GM19238 (cell line): ENCODE results near the gene IL1RL2.

ENCODE experiments used
- DNase-seq: peaks from one replicate; pipeline ENCODE4 v3.0.0; 2011; ENCODE audit warnings: low spot score; ENCODE audit not compliant: insufficient read length

IL1RL2 gene

DNA sequence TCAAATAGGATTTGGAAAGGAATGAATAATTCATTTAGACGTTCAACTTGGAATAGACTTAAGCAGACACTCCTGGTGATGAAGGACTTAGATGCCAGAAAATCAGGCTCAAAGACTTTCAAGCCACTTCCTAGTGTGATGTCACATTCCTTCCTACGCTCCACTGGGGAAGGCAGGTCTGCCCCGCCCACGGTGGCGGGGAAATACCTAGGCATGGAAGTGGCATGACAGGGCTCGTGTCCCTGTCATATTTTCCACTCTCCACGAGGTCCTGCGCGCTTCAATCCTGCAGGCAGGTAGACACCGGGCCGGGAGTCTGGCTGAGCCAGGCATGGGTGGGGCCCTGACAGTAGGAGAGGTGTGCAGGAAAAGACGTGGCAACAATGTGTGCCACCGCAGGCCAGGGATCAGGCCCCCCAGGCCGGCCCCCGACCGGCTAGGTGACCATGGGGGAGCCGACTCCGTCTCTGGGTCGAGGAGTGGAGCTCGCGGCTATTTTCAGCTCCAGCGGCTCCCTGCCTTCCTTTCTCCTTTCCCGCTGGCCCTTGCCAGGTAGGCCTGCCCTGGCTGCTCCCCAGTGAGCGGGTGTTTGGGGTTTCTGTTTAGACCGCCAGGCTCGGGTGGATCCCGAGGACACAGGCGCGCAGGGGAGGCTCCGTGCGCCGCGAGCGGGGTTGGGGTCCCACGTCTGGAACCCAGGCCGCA is at the start of gene IL1RL2:
Gene IL1RL2, plus strand, starts transcription at position 233 of the 705 bp plus-strand sequence. CDS start 845 bp downstream, outside the sequence.
- no peak for DNase-seq

DNA sequence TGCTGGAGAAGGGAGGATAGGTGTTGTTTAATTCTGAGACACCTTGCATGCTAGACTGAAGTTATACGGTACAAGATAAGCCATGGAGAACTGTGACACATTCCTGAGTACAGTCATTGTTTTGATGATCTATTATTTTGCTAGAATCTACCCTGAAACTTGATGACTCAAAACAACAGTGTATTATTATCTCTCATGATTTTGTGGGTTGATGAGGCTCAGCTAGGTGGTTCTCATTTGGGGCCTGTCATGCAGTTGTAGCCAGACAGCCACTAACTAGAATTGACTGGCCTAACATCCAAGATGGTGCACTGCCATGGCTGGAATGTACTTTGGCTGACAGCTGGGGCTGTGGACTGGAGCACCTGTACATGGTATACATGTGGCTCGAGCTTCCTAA is 49.7 kb upstream of the IL1RL2 start:
- DNase-seq = no peak

DNA sequence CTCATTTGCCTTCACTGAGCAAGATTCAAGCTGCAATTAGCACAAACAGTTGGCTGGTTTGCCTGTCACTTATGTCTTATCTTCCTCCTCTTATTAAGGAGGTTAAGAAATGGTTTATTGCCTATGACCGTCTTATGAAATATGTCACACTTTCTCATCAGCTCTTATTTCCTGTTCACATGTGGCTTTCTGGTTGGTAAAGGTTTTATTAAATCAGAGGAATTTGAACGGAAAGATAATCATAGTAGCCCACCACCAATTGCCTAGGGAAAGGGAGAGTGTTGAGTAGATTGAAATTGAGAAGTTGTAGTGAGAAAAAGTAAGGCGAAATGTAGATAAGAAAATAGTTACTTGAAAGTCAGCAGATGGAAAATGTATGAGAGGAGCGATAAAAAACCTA is 48.5 kb upstream of the IL1RL2 start:
- DNase-seq = no peak

DNA sequence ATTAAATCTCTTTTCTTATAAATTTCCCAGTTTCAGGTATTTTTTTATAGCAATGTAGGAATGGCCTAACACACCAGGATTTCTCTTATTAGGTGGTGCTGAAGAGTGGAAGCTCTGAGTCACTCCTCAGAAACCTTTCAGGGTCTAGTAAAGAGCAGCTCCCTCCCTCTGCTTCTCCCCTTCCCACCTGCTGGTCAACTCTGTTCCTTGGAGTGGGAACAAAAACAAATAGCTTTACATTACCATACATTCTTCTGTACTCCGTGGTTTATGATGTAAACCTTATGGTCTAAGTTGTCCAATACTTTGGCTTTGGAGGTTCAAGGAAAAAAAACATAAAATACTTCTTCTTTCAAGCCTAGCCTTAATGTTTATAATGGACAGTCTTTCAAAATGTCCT is 47.0 kb upstream of the IL1RL2 start:
- no peak for DNase-seq

DNA sequence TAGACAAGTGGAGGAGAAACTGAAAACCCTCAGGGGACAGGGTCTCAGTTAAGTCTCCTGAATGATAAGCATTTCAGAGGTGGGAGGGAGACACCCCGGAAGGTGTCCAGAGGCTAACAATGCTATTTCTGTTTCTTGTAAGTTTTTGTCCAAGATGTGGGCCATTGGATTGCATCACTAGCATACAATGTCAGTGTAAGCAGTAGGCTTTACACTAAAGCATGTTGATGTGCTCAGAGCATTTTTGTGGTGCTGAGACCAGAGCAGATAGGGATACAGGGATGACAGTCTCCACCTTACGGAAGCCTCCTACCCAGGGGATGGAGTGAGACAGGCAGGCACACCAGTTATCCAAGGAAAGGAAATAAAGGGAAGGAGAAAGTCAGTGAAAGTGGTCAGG is 46.4 kb upstream of the IL1RL2 start:
- no peak for DNase-seq

DNA sequence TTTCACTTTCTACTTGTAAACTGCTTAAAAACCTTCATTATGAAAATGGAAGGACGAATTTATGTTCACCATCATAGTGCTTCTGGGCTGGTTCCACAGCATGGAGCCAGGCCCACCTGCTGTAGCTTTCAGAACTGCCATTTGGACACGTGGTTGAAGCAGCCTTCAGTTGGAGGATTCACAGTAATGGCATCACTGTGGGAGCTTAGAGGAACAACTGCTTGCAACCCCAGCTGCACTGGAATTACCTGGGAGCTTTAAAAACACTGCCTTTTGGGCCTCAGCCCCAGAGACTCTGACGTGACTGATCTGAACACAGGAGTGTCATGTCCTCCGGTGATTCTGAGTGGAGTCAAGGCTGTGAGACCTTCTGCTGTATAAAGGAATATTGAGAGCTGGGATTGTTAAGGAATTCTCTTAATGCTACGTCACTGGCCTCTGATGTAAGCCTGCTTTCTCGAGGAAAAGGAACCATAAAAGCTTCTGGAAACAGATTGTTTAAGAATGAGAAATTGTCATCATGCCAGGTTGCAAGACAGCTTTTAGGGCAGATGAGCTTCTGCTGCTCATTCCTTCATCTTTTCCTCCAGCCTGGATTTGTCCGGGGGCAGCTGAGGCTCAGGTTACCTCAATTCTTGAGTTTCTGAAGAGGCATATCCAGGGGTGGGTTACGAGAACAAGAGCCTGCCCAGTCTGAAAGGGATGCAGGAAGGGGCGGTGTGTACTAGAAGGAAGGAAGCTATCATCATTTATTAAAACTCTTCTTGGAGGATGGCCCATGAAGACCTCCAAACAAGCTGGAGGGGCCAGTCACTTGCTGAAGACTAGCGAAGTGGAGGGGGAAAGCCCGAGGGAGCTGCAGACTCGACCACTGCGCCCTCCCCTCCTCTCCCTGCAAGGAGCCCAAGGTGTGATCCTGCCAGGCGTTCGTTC is 45.5 kb upstream of the IL1RL2 start:
- DNase-seq = no peak

DNA sequence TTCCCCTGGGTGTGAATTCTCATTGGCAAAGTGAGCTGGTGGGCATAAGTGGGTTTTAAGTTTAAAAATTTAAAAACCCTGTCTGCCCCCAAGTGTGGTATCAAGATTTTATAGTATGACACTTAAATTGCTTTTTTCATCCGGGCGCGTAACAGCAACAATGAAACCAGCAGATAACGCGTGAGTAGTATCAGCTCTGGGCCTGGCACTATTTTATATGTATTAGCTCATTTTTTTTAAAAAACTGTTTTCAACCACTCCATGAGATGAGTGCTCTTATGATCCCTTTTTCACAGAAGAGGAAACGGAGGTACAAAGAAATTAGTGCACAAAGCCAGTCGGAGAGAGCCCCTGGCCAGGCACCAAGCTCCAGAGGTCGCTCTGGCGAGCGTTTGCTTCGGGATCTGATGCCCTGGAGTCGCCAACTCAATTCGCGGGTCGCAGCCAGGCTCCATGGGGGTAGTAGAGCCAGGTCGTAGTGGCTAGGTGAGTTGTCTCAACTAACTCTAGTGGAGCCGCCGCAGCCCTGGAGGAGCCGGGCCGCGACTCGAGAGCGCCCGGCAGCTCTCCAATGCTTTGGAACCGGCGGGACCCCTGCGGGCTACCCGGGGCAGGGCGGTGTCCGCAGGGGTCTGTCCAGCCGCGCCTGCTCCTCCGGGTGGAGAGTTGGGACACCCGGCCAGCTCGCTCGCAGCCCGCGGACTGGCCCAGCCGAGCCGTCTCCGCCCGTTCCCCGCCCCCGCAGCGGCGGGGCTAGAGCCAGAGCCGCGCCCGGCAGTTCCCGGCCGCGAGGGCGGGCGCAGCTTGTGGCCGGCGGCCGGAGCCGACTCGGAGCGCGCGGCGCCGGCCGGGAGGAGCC is 44.6 kb upstream of the IL1RL2 start, which contains the start of gene IL1R1:
Gene IL1R1, plus strand, starts transcription at position 777 of the 859 bp plus-strand sequence. CDS start 14,979 bp downstream, outside the sequence.
- DNase-seq = no peak

DNA sequence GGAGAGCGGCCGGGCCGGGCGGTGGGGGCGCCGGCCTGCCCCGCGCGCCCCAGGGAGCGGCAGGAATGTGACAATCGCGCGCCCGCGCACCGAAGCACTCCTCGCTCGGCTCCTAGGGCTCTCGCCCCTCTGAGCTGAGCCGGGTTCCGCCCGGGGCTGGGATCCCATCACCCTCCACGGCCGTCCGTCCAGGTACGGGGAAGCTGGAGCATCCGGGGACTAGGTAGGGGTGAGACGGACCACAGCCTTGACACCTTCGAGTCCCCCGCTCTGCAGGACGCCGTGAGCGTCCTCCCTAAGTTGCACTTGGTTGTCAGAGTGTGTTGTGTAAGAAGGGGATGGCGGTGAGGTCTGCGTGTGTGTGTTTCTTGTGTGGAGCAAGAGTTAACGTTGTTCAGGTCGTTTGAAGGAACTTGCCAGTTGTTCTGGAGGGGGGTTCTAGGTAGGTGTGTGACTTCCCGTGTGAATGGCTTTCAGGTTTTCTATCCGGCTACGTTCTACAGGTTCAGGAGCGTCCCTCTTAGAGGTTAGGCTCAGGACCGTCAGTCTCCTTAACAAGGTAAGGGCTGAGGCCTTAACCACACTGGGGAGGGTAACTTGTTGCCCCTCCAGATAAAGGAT is 43.9 kb upstream of the IL1RL2 start:
- no peak for DNase-seq

DNA sequence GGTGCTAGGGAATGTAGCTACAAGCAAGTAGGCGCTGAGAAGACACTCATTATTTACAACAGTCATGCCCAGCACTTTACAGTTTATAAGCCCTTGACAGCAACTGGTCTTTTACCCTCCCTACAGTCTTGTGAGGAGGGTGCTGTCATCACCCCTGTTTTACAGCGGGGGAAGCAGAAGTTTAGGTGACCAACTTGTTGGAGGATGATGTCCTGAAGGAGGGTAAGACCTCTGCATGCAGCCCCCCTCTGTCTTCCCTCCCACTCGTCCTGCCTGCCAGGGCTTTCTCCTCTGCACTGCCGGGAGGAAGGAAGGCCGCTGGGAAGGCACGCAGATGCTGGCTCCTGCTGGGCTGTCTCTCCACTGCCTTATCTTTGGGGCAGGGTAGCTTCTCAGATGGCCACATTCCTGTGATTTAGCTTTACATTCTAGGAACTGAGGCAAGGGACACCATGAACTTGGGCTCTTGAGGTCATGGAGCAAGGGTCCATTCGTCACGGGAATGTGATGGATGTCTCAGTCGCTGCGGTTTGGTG is 43.3 kb upstream of the IL1RL2 start:
- no peak for DNase-seq

DNA sequence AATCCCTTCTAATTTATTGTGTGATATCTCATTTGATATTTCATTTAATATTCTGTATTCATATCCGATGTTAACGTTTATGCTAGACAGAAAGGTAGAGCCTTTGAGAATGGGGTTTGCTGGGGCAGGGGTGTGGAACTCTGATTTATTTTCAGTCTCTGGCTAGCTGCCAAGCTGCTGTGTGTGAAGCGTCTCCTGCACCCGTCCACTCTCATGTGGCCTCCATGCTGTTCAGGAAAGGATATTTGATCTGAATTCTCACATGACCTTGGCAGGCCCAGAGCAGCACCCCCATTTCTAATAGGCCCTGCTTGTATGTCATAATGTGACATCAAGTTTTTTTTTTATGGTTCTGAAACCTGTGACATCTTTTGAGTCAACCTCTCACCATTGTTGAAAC is 42.7 kb upstream of the IL1RL2 start:
- no peak for DNase-seq

DNA sequence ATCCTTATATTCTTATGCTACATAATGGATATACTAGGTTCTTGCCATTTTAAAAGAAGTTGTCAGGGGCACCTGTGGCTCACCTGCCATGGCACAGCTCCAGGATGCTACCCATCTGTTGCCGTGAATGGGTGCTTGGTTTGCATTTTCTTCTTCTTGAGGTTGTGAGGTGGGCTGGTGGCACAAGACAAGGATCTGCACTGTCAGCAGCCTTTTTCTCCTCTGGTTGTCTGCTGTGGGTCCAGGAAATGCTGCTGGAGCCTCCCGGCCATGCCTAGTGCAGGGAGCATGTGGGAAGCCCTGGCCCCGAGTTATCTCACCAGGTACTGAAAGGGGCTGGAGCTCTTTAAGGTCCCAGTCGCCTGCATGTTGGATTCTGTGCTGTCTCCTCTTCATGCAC is 41.7 kb upstream of the IL1RL2 start:
- no peak for DNase-seq

DNA sequence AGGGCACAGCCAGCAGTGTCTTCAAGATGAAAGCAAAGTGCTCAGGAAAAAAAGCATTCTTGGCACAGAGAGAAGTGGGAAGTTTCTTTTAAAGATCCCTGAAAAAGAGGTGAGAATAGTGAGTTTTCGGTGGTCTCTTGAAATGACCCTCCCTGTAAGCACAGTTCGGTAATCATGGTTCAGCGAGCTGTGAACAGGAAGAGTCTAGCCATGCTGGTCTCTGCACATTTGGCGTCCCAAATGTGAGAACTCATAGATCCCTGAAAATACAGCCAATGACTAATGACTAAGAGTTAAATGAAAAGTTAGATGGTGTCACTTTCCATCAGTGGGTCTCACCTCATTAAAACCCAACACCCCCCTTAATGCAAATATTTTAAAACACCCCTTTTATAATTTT is 40.9 kb upstream of the IL1RL2 start:
- DNase-seq = no peak

DNA sequence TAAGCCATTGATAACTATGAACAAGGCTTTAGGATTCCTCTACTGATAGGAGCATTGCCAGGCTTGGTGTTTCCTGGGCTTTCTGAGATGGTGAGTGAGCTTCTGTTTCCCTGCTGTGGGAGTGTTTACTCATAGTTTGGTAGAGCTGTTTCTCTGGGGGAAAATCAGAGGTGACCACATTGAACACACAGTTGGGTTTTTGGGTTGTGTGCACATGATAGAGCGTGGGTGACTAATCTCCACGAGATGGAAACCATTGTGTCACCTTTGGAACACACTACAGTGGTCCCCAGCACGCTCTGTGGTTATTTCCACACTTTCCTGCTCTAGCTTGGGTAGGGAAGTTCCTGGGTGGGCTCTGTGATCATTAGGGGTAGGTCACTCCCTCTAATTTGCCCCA is 38.9 kb upstream of the IL1RL2 start:
- DNase-seq = no peak

DNA sequence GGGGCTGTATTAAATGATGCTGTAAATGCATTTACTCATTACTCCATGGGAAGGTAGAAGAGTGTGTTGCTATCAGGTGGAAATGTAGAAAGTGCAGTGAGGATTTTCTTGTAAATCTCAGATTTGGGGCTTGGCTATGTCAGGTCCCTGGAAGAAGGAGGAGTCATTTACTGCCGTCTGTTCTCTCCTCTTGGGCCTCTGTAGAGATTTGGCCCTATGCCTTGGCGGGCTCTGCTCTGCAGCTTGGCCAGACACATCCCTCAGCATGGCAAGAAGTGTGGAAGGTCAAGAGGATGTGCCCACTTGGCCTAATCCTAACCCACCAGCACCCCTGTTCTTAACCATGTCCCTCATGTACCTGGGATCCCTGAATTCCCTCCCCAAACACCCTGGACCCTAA is 37.6 kb upstream of the IL1RL2 start:
- DNase-seq = no peak

DNA sequence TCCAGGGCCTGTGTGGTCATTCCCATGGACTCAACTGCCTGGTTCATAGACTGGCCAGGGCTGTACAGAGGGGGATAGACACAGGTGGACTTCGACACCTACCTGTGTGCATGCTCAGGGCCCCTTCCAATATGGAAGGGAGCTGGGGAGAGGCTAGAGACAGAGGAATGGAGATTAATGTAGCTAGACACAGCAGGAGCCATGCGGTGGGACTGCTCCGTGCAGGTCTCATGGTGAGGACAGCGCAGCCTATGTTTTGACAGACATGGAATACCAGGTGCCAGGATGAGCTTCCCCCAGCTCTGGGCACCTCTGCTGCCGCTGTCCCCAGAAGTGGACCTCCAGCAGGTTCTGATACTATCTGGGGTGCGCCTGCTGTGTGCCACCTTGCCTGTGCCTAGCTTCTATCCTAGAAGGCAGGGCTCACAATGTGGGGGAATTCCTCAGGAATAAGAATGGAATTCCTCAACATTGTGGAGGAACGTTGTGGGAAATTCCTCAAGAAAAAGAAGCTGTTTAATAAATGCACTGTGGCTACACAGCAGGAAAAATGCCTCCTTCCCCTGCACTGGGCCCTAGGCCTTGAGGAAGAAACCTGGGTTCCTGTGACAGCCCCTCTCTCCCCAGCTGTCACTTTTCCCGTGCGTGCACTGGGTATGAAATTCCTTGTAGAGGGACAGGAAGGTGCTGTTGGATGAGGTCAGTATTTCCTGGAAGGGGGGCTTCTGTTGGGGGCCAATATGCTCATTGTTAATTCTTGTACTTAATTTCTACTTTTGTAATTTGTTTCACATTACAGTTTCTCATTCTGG is 37.0 kb upstream of the IL1RL2 start:
- DNase-seq = no peak

DNA sequence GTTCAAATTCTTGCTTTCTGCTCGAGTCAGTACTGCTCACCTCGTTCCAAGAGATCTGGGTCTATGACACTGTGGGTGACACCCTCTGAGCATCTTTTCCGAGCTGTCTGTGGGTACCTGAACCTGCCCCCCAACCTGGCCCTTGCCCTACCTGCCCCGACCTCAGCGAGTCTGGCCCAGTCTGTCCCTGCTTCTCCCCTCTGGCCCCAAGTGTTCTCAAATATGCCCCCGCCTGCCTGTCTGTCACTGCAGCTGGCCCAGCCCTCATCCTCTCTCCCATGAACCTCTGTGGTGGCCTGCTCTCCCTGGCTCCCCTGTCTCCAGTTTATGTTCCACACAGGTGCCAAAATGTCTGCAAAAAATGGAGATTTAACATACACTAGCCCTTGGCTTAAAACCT is 32.5 kb upstream of the IL1RL2 start:
- no peak for DNase-seq

DNA sequence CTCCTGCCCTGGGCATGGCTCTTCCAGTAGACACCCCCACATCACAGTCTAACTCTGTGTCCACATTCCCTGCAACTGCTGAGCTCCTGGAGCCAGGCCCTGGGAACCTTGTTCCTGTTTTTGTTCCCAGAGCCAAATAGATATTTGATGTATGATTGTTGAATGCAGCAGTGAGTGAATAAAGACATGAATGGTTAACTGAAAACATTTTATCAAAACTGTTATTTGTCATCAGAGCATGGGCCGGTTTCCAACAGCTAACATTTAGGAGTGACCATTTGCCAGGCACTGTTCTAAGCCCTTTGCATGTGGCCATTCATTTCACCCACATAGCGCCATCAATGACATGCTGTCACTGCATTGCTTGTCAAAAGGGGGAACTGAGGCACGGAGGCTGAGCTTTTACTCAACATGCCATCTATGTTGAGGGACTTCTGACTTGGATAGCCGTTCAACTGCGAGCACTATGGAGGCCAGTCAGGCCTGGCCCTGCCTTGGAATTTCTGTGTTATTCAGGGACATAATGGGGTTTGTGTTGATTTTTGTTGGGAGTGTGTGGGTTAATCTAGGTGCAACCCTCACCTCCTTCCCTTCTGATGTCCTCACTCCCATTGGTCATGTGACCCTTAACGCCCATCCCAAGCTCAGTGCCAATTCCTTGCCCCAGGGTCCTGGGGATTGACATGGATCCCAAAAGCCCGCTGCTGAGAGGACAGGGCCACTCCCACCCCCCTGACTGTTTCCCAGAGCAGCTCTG is 31.7 kb upstream of the IL1RL2 start:
- DNase-seq = no peak

DNA sequence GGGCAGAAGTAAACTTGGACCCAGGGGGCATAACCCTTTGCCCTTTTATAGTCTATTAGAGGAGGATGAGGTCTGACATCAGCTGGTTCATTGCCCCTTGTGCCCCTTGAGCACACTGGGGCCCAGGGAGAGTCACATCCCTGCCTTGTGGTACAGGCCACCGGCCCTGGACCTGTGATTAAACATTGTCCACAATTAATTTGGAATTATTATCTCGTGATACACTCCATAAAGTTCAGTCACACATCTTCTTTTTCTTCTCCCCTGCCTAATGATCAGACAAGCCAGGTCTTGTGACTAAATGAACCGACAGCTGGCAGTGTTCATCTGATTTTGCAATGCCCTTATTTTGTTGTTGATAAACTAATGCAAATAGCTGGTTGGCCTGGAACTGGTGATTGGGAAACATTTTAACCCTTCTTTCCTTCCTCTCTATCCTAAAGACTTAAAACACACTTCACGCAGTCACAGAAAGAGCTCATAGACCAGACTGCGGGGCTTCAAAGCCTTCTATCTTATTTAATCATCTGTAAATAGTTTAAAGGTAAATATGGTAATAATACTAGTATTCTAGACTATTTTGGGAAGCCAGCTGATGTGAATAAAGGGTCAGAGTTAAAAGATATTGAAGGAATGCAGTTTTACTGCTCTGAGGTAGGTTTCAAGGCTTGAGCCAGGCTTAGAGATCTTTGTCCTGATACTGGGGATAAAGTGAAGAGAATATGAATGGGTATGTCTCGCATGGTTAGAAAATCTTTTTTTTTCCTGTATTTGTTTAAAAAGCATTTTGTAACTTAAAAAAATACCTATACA is 30.9 kb upstream of the IL1RL2 start:
- DNase-seq = no peak
